ENCODE data around the gene PRR30. TPM values are rescaled to one million over a fixed set of nuclear protein-coding genes. Genes with fewer than 3 reads are reported as not detected.
A peak's percentile ranks its signal among the peaks of the same experiment; 100 is the strongest.
"Not testable (repeated sequence)": the region's sequence is repeated elsewhere in the genome, so short reads cannot be mapped to it uniquely, and the experiment has no call there.

Gene PRR30
- polyA plus RNA-seq, 2 of the 4 experiments (the other 2 are of a cell fraction) = not detected

DNA sequence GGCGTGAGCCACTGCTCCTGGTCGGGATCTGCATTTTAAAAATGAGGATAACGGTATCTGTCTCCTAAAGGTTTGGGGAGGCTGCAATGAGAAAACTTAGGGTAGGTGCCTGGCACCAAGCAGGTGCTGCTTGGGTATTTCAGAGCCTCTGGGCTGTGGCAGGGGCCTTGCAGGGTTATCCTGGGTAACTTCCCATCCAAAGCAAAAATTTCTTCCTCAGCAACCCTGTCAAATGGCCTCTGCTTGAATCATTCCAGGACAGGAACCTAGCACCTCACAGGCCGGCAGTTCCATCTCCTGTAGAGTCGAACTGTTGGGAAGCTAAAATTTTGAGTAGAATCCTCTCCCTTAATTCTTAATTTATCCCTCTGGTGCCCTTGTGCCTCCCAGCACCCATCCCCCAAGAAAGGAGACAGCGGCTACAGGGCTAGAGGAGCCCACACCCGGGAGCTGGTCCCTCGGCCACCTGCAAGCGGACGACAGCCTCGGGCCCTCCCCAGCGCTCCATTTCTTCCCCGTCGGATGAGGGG is 21.1 kb downstream of the PRR30 start:
- ChIA-PET POLR2A (no interaction called here), CTCF (interaction anchor here (0.9 to 3.4 kb wide), 5 partner anchors 14 to 272 kb away, joined by 3 to 14 read pairs (median 3); no protein-coding TSS in a partner anchor)
- FAIRE-seq = no peak
- Histone ChIP-seq H3K4me1 (0 out of 3 replicates have a peak, but pooled peaks cover 4% of the 10 kb centered on the region), H3K4me3 (peak overlapping the region; percentile 56), H3K4me2 (peak overlapping the region; percentile 86), H3K27ac (peak overlapping the region; percentile 71 to 88; a peak in 5 of 6 replicates), H3K9me3 (no peaks in the 10 kb centered on the region)
- DNase-seq (ENCODE audit: low read depth in 1 of 2, low spot score in 1 of 2) = no peak
- 74% methylated on average over 12 of the region's 14 CpGs for WGBS (ENCODE audit: missing lambda C conversion rate)
- peak; percentile 11 to 16; a peak in 3 of 6 replicates for ATAC-seq
- TF ChIP-seq CEBPB (IDR thresholded peaks at IDR 0.05) = no peak
- TF ChIP-seq ESRRA (IDR thresholded peaks at IDR 0.05; ENCODE audit: borderline replicate concordance, low read length) = no peak
- no peak for TF ChIP-seq KDM1A (IDR thresholded peaks at IDR 0.05; ENCODE audit: low read depth)
- TF ChIP-seq FOSL2 (IDR thresholded peaks at IDR 0.05) = no peak
- no peak for TF ChIP-seq FOSL2 (CRISPR knock-in tag; IDR thresholded peaks at IDR 0.05)
- TF ChIP-seq, protein P1, sequence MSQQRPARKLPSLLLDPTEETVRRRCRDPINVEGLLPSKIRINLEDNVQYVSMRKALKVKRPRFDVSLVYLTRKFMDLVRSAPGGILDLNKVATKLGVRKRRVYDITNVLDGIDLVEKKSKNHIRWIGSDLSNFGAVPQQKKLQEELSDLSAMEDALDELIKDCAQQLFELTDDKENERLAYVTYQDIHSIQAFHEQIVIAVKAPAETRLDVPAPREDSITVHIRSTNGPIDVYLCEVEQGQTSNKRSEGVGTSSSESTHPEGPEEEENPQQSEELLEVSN (IDR thresholded peaks at IDR 0.05; ENCODE audit: borderline replicate concordance, low read depth) = no peak
- TF ChIP-seq NFE2L2 (conservative IDR thresholded peaks at IDR 0.05; ENCODE audit: low read length) = no peak
- TF ChIP-seq SMC3 (IDR thresholded peaks at IDR 0.05) = no peak
- TF ChIP-seq GATA3 (IDR thresholded peaks at IDR 0.05; ENCODE audit: borderline replicate concordance) = no peak
- TF ChIP-seq HOXB13 (CRISPR knock-in tag; IDR thresholded peaks at IDR 0.05; ENCODE audit: low read depth) = no peak
- TF ChIP-seq ZSCAN20 (CRISPR knock-in tag; IDR thresholded peaks at IDR 0.05) = no peak
- TF ChIP-seq, protein P2, sequence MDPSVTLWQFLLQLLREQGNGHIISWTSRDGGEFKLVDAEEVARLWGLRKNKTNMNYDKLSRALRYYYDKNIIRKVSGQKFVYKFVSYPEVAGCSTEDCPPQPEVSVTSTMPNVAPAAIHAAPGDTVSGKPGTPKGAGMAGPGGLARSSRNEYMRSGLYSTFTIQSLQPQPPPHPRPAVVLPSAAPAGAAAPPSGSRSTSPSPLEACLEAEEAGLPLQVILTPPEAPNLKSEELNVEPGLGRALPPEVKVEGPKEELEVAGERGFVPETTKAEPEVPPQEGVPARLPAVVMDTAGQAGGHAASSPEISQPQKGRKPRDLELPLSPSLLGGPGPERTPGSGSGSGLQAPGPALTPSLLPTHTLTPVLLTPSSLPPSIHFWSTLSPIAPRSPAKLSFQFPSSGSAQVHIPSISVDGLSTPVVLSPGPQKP (IDR thresholded peaks at IDR 0.05; ENCODE audit: low read depth, low read length) = no peak

DNA sequence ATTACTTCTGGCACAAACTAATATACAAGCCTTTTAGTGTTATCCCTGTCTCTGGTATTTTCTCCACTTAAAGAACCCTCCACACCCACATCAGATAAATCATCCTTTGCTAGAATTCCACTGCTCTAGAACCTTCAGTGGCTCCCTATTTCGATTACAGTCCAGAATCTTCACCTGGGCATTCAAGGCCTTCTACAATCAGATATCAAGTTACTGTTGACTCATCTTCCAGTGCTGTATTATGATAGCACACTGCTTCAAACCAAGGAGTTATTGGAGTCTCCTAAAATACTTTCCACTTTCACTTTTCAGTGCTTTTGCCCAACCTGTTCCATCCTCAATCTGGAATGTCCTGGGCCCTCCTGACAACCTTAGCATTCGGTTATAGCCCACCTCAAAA is 23.7 kb downstream of the PRR30 start:
- Histone ChIP-seq H3K9me3 (no peaks in the 10 kb centered on the region), H3K4me2 (no peak overlapping the region), H3K27ac (no peak overlapping the region), H3K4me1 (0 out of 3 replicates have a peak, but pooled peaks cover 4% of the 10 kb centered on the region), H3K4me3 (no peak overlapping the region)
- POLR2A ChIA-PET = no interaction called here
- no peak for DNase-seq (ENCODE audit: low read depth in 1 of 2, low spot score in 1 of 2)
- TF ChIP-seq HOXB13 (CRISPR knock-in tag; IDR thresholded peaks at IDR 0.05; ENCODE audit: low read depth) (no peak), TP53 (CRISPR knock-in tag; IDR thresholded peaks at IDR 0.05) (no peak), CBX8 (IDR thresholded peaks at IDR 0.05) (no peak), POLR2A (IDR thresholded peaks at IDR 0.05; ENCODE audit: low read length) (no peak), RFX5 (IDR thresholded peaks at IDR 0.05) (no peak), ZFP36 (IDR thresholded peaks at IDR 0.05; ENCODE audit: borderline replicate concordance, partially characterized antibody) (peak; percentile 71), KDM1A (IDR thresholded peaks at IDR 0.05; ENCODE audit: low read depth) (0 out of 2 replicates have a peak, but pooled peaks have one; percentile 16), SREBF2 (IDR thresholded peaks at IDR 0.05) (no peak), NPAS2 (CRISPR knock-in tag; IDR thresholded peaks at IDR 0.05; ENCODE audit: borderline replicate concordance) (no peak), HEYL (CRISPR knock-in tag; IDR thresholded peaks at IDR 0.05) (no peak), EHMT2 (IDR thresholded peaks at IDR 0.05; ENCODE audit: low read depth) (no peak), POLR2AphosphoS2 (conservative IDR thresholded peaks at IDR 0.05; ENCODE audit: low read length) (no peak), JUN (IDR thresholded peaks at IDR 0.05) (no peak)
- TF ChIP-seq, protein P3, sequence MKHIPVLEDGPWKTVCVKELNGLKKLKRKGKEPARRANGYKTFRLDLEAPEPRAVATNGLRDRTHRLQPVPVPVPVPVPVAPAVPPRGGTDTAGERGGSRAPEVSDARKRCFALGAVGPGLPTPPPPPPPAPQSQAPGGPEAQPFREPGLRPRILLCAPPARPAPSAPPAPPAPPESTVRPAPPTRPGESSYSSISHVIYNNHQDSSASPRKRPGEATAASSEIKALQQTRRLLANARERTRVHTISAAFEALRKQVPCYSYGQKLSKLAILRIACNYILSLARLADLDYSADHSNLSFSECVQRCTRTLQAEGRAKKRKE (CRISPR knock-in tag; IDR thresholded peaks at IDR 0.05; ENCODE audit: low read depth) = no peak
- no peak for ATAC-seq
- CTCF ChIA-PET = interaction anchor here (0.6 to 4.2 kb wide), 7 partner anchors 8 to 353 kb away, joined by 3 to 28 read pairs (median 6); partner anchors contain the start of genes ABHD1 and PREB
- FAIRE-seq = no peak
- 44% methylated on average over 2 of the region's 2 CpGs for WGBS (ENCODE audit: missing lambda C conversion rate)

DNA sequence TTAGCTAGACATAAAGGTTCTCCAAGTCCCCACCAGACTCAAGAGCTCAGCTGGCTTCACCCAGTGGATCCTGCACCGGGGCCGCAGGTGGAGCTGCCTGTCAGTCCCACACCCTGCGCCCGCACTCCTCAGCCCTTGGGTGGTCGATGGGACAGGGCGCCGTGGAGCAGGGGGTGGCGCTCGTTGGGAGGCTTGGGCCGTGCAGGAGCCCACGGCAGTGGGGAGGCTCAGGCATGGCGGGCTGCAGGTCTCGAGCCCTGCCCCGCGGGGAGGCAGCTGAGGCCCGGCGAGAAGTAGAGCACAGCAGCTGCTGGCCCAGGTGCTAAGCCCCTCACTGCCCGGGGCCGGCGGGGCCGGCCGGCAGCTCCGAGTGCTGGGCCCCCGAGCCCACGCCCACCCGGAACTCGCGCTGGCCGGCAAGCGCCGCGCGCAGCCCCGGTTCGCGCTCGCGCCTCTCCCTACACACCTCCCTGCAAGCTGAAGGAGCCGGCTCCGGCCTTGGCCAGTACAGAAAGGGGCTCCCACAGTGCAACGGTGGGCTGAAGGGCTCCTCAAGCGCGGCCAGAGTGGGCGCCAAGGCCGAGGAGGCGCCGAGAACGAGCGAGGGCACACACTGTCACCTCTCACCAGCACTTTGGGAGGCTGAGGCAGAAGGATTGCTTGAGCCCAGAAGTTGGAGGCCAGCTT is 27.7 kb downstream of the PRR30 start:
- FAIRE-seq; H3K9me3 ChIP-seq; H3K4me1 ChIP-seq; DNase-seq (ENCODE audit: low read depth in 1 of 2, low spot score in 1 of 2); ATAC-seq; POLR2A ChIA-PET; H3K4me2 ChIP-seq; H3K27ac ChIP-seq; H3K4me3 ChIP-seq: not testable (repeated sequence)
- CTCF ChIA-PET = interaction anchor here (1.1 to 4.2 kb wide), 12 partner anchors 9 to 192 kb away, joined by 3 to 28 read pairs (median 4); partner anchors contain the start of genes ABHD1 and TRIM54
- WGBS (ENCODE audit: missing lambda C conversion rate) = 90% methylated on average over 47 of the region's 49 CpGs

DNA sequence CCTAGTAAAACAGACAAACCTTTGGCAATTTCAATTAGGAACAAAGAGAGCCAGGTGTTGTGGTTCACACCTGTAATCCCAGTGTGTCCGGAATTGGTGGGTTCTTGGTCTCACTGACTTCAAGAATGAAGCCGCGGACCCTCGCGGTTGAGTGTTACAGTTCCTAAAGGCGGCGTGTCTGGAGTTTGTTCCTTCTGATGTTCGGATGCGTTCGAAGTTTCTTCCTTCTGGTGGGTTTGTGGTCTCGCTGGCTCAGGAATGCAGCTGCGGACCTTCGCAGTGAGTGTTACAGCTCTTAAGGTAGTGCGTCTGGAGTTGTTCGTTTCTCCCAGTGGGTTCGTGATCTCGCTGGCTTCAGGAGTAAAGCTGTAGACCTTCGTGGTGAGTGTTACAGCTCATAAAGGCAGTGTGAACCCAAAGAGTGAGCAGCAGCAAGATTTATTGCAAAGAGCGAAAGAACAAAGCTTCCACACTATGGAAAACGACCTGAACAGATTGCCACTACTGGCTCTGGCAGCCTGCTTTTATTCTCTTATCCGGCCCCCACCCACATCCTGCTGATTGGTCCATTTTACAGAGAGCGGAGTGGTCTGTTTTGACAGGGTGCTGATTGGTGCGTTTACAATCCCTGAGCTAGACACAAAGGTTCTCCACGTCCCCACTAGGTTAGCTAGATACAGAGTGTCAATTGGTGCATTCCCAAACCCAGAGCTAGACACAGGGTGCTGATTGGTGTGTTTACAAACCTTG is 28.4 kb downstream of the PRR30 start:
- ATAC-seq; H3K4me1 ChIP-seq; H3K27ac ChIP-seq; H3K4me2 ChIP-seq; H3K9me3 ChIP-seq; DNase-seq (ENCODE audit: low read depth in 1 of 2, low spot score in 1 of 2); POLR2A ChIA-PET; H3K4me3 ChIP-seq; FAIRE-seq: not testable (repeated sequence)
- CTCF ChIA-PET = interaction anchor here (0.5 to 2.0 kb wide), 10 partner anchors 9 to 192 kb away, joined by 3 to 7 read pairs (median 4); partner anchors contain the start of genes ABHD1 and KHK
- 79% methylated on average over 24 of the region's 24 CpGs for WGBS (ENCODE audit: missing lambda C conversion rate)
